Measurements from ENCODE around the gene SSU72. TPM values are rescaled to one million over a fixed set of nuclear protein-coding genes. Genes with fewer than 3 reads are reported as not detected.

SSU72 gene
- total RNA-seq, 1 donor from 2014 or later = 117 TPM

DNA sequence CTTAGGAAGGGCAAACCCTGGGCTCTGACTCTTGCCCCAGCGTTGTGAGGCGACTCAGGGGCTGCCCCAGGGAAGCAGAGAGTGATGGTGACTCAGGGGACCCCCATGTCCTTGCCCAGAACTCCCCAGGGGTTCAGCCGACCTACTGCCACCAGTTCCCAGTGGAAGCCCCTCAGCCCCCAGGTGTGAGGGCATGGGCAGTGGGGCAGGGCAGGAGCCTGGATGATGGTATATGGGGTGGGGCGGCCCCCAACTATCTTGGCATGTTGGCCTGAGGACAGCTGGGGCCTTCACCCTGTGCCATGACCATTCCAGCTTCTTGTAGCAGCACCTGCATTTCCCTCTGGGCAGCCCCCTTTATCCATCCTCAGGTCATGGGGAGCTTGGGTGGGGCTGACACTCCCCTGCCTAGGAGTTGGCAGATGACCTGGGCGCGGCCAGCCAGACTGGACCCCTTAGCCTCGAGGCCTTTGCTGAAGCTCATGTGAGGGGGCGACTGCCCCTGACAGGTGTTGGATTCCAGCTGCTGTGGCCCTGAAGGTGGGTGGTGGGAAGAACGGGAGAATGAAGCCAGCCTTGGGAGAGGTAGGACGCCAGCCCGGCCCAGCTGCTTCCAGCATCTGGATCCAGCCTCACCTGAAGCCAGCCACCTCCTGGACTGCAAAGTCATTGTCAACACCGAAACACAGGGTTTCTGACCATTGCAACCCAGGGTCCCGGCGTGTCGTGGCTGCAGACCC lies 27.1 kb upstream of the SSU72 start:
- Mint-ChIP-seq H3K9me3 (ENCODE audit: unreplicated experiment) (no peaks in the 10 kb centered on the region), H3K36me3 (ENCODE audit: unreplicated experiment) (no peaks in the 10 kb centered on the region), H3K4me1 (ENCODE audit: unreplicated experiment) (peaks cover 12% of the 10 kb centered on the region), H3K27me3 (ENCODE audit: unreplicated experiment) (no peaks in the 10 kb centered on the region), H3K4me3 (ENCODE audit: unreplicated experiment) (no peak overlapping the region), H3K27ac (ENCODE audit: unreplicated experiment) (no peak overlapping the region)
- DNase-seq (ENCODE audit: extremely low spot score, unreplicated experiment) = no peak
- TF ChIP-seq, protein P1, sequence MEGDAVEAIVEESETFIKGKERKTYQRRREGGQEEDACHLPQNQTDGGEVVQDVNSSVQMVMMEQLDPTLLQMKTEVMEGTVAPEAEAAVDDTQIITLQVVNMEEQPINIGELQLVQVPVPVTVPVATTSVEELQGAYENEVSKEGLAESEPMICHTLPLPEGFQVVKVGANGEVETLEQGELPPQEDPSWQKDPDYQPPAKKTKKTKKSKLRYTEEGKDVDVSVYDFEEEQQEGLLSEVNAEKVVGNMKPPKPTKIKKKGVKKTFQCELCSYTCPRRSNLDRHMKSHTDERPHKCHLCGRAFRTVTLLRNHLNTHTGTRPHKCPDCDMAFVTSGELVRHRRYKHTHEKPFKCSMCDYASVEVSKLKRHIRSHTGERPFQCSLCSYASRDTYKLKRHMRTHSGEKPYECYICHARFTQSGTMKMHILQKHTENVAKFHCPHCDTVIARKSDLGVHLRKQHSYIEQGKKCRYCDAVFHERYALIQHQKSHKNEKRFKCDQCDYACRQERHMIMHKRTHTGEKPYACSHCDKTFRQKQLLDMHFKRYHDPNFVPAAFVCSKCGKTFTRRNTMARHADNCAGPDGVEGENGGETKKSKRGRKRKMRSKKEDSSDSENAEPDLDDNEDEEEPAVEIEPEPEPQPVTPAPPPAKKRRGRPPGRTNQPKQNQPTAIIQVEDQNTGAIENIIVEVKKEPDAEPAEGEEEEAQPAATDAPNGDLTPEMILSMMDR (IDR thresholded peaks at IDR 0.05) = no peak

DNA sequence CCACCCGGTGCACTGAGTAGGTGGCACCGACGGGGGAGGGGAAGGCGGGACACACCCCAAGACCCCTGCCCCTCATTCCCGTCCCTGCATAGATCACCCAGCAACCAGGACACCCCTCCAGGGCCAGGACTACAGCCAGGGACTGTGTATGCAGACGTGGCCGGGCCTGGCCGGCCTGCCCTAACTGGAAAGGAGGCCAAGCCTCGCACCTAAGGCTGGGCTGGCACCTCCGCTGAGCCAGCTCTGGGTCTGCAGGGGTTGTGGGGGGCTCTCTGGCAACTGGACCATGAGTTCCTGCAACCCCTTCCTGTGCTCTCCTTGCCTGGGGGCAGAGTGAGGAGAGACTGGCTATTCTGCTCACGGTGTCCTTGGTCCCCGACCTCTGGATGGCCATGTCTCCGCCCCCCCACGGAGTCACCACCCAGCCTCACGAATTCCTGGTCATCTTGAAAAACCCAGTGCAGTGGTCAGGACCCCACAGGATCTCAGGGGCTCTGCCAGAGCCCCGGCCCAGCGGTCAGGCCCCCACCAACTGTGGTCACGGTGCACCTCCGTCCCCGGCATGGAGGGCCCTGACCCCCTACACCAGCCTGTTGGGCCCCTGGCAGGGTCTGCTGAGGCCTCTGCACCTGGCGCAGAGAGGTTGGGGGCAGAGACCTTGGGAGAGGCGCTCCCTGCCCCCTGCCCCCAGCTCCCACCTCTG lies 26.3 kb upstream of the SSU72 start:
- H3K27ac Mint-ChIP-seq (ENCODE audit: unreplicated experiment) = no peak overlapping the region
- peak overlapping the region; percentile 66 for H3K4me3 Mint-ChIP-seq (ENCODE audit: unreplicated experiment)
- no peaks in the 10 kb centered on the region for H3K27me3 Mint-ChIP-seq (ENCODE audit: unreplicated experiment)
- TF ChIP-seq, protein P1 (IDR thresholded peaks at IDR 0.05) = no peak
- no peaks in the 10 kb centered on the region for H3K36me3 Mint-ChIP-seq (ENCODE audit: unreplicated experiment)
- peaks cover 12% of the 10 kb centered on the region for H3K4me1 Mint-ChIP-seq (ENCODE audit: unreplicated experiment)
- DNase-seq (ENCODE audit: extremely low spot score, unreplicated experiment) = no peak
- H3K9me3 Mint-ChIP-seq (ENCODE audit: unreplicated experiment) = no peaks in the 10 kb centered on the region

DNA sequence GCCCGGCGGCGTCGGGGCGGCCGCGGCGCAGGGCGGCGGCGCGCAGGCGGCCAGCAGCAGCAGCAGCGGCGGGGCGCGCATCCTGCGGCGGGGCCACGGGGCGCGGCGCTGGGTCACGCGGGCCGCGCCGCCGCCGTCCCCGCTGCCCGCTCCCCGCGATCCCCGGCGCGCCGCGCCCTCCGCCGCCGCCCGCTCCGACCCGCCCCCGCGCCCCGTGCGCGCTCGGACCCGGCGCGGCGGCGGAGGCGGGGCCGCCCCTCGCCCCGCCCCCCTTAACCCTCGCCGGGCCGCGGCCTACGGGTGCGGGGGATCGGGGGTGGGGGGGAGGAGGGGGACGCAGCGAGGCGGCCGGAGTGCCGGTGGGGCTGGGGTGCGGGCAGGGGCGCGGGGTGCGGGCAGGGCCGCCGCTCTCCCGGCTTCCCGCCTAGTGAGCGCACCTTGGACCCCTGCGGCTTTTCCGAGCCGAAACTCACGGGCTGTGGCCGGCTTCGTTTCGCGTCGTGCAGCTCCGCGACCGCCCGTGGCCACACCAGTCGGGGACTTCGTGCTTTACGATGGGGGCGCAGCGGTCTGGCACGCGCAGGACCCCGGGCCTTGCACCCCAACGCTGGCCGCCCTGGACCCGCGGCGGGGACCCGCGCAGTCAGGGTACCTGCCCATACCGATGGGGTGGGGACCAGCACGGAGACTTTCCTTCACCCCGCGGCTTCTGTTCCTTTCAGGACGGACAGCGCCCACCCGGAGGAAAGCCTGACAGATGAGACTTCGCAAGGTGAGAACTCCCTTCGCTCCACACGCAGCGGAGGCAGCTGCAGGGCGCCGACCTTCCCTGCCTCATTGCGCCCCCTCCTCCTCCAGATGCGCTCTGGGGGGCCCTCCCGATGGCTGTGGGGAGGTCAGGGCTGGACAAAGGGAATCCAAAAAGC lies 25.5 kb upstream of the SSU72 start, which contains the start of gene FNDC10:
FNDC10 (minus strand) TSS at position 201 of the 926 bp plus-strand sequence; CDS start at position 81, 120 bp downstream.
- Mint-ChIP-seq H3K27me3 (ENCODE audit: unreplicated experiment) (no peaks in the 10 kb centered on the region), H3K36me3 (ENCODE audit: unreplicated experiment) (no peaks in the 10 kb centered on the region), H3K4me1 (ENCODE audit: unreplicated experiment) (peaks cover 12% of the 10 kb centered on the region), H3K4me3 (ENCODE audit: unreplicated experiment) (peak within 1 kb of the TSS; percentile 71), H3K27ac (ENCODE audit: unreplicated experiment) (no peak within 1 kb of the TSS), H3K9me3 (ENCODE audit: unreplicated experiment) (no peaks in the 10 kb centered on the region)
- peak; percentile 81 for DNase-seq (ENCODE audit: extremely low spot score, unreplicated experiment)
- TF ChIP-seq, protein P1 (IDR thresholded peaks at IDR 0.05) = no peak

DNA sequence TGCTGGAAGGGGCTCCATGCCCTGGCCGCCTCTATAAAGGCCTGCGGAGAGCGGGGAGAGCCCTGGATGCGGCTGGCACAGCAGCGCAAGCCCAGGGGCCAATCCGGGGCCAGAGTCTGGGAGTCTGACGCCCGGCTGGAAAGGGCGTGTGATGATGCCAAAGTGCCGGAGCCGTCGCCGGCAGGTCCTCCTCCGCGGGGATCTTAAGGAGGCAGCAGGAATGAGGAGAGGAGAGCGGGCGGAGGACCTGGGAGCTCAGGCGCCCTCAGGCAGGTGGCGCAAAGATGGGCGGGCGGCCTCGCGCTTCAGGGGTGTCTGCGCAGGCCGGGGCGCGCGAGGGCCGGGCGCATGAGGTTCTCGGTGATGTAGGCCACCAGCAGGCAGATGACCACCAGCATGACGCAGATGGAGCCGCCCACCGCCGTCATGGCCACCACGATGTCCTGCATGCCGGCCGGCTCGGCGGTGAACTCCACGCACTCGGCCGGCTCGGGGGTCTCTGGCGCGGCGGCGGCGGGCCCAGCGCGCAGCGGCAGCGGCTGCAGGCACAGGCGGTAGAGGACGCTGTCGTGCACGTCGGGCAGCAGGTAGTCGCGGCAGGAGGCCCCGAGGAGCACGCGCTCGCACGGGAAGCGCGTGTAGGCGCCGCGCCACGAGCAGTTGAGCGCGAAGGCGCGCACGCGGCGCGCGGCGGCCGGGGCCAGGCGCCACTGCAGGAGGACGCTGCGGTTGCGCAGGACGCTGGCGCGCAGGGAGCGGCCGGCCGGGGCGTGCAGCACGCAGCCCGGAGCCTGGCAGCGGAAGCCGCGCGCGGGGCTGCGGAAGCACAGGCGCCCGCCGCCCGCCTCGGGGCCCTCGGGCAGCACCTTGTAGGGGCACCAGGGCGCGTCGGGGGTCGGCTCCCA lies 24.6 kb upstream of the SSU72 start:
- DNase-seq (ENCODE audit: extremely low spot score, unreplicated experiment) = peak; percentile 81
- H3K4me1 Mint-ChIP-seq (ENCODE audit: unreplicated experiment) = peaks cover 12% of the 10 kb centered on the region
- no peaks in the 10 kb centered on the region for H3K9me3 Mint-ChIP-seq (ENCODE audit: unreplicated experiment)
- H3K27me3 Mint-ChIP-seq (ENCODE audit: unreplicated experiment) = no peaks in the 10 kb centered on the region
- TF ChIP-seq, protein P1 (IDR thresholded peaks at IDR 0.05) = peak; percentile 35
- H3K27ac Mint-ChIP-seq (ENCODE audit: unreplicated experiment) = no peak overlapping the region
- H3K36me3 Mint-ChIP-seq (ENCODE audit: unreplicated experiment) = no peaks in the 10 kb centered on the region
- H3K4me3 Mint-ChIP-seq (ENCODE audit: unreplicated experiment) = peak overlapping the region; percentile 71
